ENCODE measurements around the gene ALKBH3.

Gene ALKBH3

DNA sequence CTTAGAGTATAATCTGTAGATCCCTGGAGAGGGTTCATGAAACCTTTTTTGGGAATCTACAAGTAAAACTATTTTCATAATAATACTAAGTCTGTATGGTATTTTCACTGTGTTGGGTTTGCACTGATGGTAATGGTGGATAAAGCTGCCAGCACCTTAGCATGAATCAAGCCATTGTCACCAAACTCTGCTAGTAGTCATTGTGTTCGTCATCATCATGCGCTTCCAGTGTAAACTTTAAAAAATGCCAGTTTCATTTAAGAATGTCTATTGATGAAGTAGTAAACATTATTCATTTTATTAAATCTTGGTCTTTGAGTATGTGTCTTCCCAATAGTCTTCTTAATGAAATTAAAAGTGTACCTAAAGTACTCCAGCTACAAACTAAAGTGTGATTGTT is 15.0 kb downstream of the ALKBH3 start:
- no peak for DNase-seq (ENCODE audit: low spot score)

DNA sequence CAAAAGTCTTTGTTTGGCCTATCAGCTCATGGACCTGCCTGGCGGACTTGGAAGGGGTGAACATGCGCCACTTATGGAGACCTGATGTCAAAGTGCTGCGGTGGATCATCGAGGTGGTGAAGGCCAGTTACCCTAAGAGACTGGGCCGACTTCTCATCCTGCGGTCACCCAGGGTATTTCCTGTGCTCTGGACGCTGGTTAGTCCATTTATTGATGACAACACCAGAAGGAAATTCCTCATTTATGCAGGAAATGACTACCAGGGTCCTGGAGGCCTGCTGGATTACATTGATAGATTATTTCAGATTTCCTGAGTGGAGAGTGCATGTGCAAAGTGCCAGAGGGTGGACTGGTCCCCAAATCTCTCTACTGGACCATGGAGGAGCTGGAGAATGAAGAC is 17.9 kb downstream of the ALKBH3 start:
- DNase-seq (ENCODE audit: low spot score) = no peak

DNA sequence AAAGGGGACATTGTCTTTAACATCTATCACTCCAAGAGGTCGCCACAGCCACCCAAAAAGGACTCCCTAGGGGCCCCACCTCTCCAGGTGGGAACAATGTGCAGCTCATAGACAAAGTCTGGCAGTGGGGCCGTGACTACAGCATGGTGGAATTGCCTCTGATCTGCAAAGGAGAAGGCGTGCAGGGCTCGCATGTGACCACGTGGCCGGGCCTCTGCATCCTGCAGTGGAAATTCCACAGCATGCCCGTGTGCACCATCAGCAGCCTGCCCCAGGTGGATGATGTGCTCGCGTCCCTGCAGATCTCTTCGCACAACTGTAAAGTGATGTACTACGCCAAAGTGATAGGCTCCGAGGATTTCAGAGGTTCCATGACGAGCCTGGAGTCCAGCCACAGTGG is 18.5 kb downstream of the ALKBH3 start:
- no peak for DNase-seq (ENCODE audit: low spot score)

- no peak for DNase-seq (ENCODE audit: low spot score)
Observed at GRCh38 chr11:43901551-43901950, 20.9 kb downstream of the ALKBH3 start.

DNA sequence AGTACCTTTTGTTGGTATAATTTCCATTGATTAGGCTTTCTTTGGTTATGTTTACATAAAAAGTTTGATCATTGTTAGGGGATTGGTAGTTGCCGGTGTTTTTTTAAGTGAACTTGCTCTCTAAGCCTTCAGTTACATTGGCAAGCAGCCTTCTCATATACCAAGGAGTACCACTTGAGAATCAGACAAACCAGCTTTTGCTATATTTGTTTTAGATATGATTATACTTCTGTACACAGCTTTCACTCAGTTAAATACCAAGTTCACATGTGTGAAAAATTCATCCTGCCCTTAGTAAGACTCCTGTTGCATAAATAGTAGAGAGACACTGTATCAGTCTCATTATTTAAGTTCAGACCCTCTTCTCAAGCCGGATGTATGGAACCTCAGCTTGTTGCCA is 22.4 kb downstream of the ALKBH3 start:
- no peak for DNase-seq (ENCODE audit: low spot score)

- DNase-seq (ENCODE audit: low spot score) = no peak
Observed at GRCh38 chr11:43903969-43904368, 23.3 kb downstream of the ALKBH3 start.

GRCh38 chr11:43904742-43905535 is 24.3 kb downstream of the ALKBH3 start:
- no peak for DNase-seq (ENCODE audit: low spot score)

GRCh38 chr11:43905813-43906241 is 25.2 kb downstream of the ALKBH3 start:
- no peak for DNase-seq (ENCODE audit: low spot score)

DNA sequence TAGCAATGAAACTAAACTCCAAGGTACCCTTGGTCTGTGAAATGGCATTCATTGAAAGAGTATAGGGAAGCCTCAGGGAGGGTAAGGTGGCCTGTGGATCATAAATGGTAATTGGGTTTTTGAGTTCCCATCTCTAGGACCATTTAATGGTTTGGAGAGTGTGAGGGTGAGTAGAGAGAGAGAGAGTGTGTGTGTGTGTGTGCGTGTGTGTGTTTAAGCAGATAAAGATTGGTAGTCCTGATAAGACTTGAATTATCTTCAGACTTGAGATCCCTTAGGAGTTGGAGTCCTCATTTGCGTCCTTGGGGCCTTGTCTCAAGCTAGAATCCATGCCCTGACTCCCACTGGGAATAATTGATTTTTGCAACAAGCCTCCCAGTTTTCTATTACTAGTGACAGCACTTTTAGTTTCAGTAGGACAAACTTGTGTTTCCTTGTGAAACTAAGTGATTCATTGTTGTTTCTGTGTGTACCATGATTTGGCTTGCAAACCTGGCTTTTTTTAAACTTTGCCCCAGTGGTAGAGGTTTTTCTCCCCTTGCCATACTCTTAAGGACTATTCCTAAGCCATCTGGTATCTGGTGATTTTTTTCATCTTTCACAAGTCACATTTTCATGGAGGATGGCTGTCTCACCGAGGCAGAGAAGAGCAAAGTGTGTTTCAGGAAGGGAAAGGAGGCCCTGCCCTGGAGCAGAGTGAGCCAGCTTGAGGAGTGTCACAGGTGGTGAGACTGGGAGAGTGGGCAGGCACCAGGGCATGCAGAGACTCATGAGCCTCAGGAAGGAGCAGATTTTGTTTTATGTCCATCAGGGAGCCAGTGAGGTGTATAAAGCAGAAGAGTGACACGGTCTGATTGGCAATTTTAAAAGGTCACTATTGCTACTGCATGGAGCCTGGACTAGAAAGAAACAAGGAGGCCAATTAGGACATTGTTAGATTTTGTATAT is 26.7 kb downstream of the ALKBH3 start:
- no peak for DNase-seq (ENCODE audit: low spot score)

DNA sequence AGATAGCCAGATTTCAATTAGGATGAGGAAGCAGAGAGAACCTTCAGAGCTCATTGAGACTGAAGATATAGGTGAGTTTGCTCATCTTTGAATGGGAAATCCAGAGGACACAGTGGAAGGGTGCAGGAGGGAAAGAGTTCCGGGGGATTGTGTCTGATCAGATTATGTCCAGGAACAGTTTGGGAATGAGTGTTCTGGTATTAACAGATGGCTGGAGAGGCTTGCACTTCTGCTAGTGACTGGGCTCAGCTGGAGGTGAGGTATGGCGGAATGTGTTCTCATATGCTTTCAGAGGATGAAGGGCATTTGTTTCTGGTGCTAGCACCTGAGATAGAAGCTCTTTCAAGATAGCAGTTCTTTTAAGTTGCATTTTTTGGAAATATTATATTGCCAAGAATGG is 27.6 kb downstream of the ALKBH3 start:
- DNase-seq (ENCODE audit: low spot score) = no peak

DNA sequence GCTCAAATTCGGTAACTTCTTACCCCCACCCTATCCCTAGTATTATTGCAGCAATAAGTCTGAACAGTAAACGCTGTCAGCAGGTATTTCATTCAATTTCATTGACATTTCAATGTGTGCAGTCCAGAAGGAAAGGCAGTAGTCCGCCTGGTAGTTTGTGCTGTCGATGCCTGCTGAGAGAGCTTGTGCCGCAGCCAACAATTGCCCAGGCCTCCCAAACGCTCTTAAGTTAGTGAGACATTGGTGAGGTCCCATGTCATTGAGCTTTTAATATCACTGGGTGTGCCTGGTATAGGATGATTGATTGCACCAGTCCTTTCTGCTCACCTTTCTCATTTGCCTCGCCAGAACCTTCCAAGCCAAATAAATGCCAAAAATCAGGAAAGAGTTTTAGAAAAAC is 28.1 kb downstream of the ALKBH3 start:
- DNase-seq (ENCODE audit: low spot score) = no peak

GRCh38 chr11:43913829-43914380 is 33.3 kb downstream of the ALKBH3 start:
- no peak for DNase-seq (ENCODE audit: low spot score)

DNA sequence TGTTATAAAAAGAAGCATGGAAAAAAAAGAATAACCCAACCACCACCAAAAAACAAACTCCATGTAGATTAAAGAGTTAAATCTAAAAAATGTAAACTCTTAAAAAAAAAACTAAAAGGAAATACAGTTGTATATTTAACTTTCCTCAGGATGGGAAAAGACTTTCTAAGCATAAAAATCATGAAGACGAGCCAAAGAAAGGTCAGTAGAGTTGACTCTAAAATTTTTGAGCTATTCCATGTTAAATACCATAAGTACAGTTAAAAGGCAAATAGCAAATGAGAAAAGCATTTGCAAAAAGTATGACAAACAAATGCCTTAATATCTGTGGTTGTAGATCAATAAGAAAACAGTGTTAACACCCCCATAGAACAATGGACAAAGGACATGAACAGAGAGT is 33.8 kb downstream of the ALKBH3 start:
- DNase-seq (ENCODE audit: low spot score) = no peak

- DNase-seq (ENCODE audit: low spot score) = no peak
Observed at GRCh38 chr11:43916621-43917020, 36.0 kb downstream of the ALKBH3 start.

- no peak for DNase-seq (ENCODE audit: low spot score)
Observed at GRCh38 chr11:43917851-43918250, 37.2 kb downstream of the ALKBH3 start.

GRCh38 chr11:43918662-43919061 is 38.0 kb downstream of the ALKBH3 start:
- DNase-seq (ENCODE audit: low spot score) = no peak

GRCh38 chr11:43919852-43920597 is 39.4 kb downstream of the ALKBH3 start:
- DNase-seq (ENCODE audit: low spot score) = no peak

GRCh38 chr11:43920598-43921419 is 40.2 kb downstream of the ALKBH3 start:
- peak; percentile 69 for DNase-seq (ENCODE audit: low spot score)

- DNase-seq (ENCODE audit: low spot score) = no peak
Observed at GRCh38 chr11:43921561-43922294, 41.1 kb downstream of the ALKBH3 start.

- DNase-seq (ENCODE audit: low spot score) = no peak
Observed at GRCh38 chr11:43922295-43922648, 41.6 kb downstream of the ALKBH3 start.

All from D341Med (cell line).